NCI-H748 (cell line): ENCODE data around the gene ZNF235.
"Not testable (repeated sequence)": the region's sequence is repeated elsewhere in the genome, so short reads cannot be mapped to it uniquely, and the experiment has no call there.

ENCODE experiments used
- DNase-seq: peaks from one replicate; lab custom pipeline; 2025; ENCODE audit not compliant: unreplicated experiment; lab: John Stamatoyannopoulos, UW

The ZNF235 gene

GRCh38 chr19:44304659-44305193 lies at the start of gene ZNF235:
Gene ZNF235, minus strand, starts transcription at chr19:44305025. Its CDS starts 1,621 bp downstream, at chr19:44303404.
- DNase-seq = peak; percentile 97

GRCh38 chr19:44346556-44346955 lies 41.7 kb upstream of the ZNF235 start:
- no peak for DNase-seq

- no peak for DNase-seq
These were observed 41.1 kb upstream of the ZNF235 start for GRCh38 chr19:44345959-44346358.

GRCh38 chr19:44344255-44344654 lies 39.4 kb upstream of the ZNF235 start:
- no peak for DNase-seq

- no peak for DNase-seq
These were observed 37.0 kb upstream of the ZNF235 start for GRCh38 chr19:44341794-44342193.

- not testable (repeated sequence) for DNase-seq
These were observed 29.8 kb upstream of the ZNF235 start for GRCh38 chr19:44334639-44335038.

- DNase-seq = no peak
These were observed 27.3 kb upstream of the ZNF235 start for GRCh38 chr19:44332145-44332544.

- DNase-seq = no peak
These were observed 11.1 kb upstream of the ZNF235 start for GRCh38 chr19:44315883-44316282.

- DNase-seq = no peak
These were observed 8.4 kb upstream of the ZNF235 start for GRCh38 chr19:44313231-44313630.

GRCh38 chr19:44308011-44308410 lies 3.2 kb upstream of the ZNF235 start:
- DNase-seq = no peak

GRCh38 chr19:44306283-44306682 lies 1.5 kb upstream of the ZNF235 start:
- DNase-seq = no peak

GRCh38 chr19:44305457-44305856 lies 632 bp upstream of the ZNF235 start:
- DNase-seq = no peak

GRCh38 chr19:44303976-44304568 lies 753 bp downstream of the ZNF235 start:
- DNase-seq = peak; percentile 33

- DNase-seq = no peak
These were observed 1.5 kb downstream of the ZNF235 start for GRCh38 chr19:44303320-44303719.

GRCh38 chr19:44284968-44285367 lies 19.9 kb downstream of the ZNF235 start:
- DNase-seq = no peak

- no peak for DNase-seq
These were observed 22.0 kb downstream of the ZNF235 start for GRCh38 chr19:44282846-44283245.

- no peak for DNase-seq
These were observed 23.9 kb downstream of the ZNF235 start for GRCh38 chr19:44280916-44281315.

- DNase-seq = no peak
These were observed 26.6 kb downstream of the ZNF235 start for GRCh38 chr19:44278181-44278690.

GRCh38 chr19:44277331-44277730 lies 27.5 kb downstream of the ZNF235 start:
- no peak for DNase-seq

- DNase-seq = no peak
These were observed 44.0 kb downstream of the ZNF235 start for GRCh38 chr19:44260695-44261446.

GRCh38 chr19:44260343-44260681 lies 44.5 kb downstream of the ZNF235 start:
- DNase-seq = peak; percentile 55

- DNase-seq = no peak
These were observed 45.9 kb downstream of the ZNF235 start for GRCh38 chr19:44258835-44259413.
